Activated T-helper 1 cell treated with Interleukin-2 at 50 U/mL for 16 hours (primary cell): ENCODE measurements around the gene RSPRY1.

Experiments
- DNase-seq: peaks from one replicate; pipeline ENCODE4 v3.0.0-alpha.2; 2020; ENCODE audit warnings: low read depth

Gene RSPRY1

DNA sequence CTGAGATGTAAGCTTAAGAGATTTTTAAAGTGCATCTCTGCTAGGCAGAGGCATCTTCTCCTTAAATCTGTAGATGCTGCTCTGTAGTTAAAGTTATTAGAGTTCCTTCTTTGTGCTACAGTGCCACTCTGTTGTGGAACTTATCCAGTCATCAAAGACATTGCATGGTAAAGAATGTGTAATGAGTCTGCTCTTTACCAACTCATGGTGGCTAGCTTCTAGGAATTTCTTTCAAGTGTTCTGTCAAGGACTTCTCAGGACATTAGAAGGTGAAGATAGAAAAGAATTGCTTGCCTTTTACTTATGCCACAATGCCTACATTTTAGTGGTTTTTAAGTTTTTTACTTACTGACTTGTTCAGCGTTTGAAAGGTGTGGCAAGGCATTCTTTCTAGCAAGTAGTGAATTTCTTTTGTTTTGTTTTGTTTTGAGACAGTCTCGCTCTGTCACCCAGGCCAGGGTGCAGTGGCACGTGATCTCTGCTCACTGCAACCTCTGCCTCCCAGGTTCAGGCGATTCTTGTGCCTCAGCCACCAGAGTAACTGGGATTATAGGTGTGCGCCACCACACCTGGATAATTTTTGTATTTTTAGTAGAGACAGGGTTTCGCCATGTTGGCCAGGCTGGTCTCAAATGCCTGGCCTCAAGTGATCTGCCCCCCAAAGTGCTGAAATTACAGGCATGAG is 38.7 kb downstream of the RSPRY1 start:
- no peak for DNase-seq

DNA sequence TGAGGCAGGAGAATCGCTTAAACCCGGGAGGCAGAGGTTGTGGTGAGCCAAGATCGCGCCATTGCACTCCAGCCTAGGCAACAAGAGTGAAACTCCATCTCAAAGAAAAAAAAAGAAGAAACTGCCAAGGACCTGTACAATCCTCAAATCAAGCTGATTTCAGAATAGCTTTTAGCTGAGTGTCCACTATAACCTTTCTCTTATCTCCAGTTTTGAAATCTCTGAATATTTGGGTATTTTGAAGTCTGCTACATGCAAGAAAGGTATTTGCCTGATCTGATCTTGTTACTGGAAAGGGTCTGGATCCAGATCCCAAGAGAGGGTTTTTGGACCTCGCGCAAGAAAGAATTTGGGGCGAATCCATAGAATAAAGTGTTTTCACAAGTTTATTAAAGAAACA is 39.8 kb downstream of the RSPRY1 start:
- DNase-seq = no peak

DNA sequence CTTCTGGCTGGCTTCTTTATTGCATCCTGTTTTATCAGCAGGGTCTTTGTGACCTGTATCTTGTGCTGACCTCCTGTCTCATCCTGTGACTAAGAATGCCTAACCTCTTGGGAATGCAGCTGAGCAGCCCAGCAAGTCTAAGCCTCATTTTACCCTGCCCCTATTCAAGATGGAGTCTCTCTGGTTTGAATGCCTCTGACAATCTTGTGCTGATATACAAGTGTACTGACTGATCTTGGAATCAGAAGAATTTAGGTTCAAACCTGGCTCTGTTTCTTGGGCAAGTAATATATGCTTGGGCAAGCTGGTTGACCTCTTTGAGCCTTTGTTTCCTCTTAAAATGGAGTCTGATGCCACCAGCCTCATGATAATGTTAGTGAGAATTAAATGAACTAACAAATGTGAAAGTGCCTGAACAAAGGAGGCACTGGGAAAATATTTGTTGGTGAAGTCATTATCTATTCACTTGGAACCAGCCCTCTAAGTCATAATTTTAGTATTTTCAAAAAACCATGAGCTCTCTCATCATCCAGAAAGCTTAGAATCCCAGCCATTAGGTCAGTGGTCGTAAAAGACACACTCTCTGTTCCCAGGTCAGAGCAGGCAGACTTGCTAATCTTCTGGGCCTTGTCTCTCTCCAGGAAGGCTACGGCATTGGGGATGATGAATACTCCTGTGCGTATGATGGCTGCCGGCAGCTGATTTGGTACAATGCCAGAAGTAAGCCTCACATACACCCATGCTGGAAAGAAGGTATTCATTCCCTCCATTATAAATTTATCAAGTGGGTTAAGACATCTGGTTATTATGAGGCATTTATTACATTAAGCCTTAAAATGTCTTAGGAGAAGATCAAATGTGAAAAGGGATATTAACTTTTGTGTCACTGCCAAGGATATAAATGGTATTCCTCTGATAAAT is 40.8 kb downstream of the RSPRY1 start:
- DNase-seq = no peak

DNA sequence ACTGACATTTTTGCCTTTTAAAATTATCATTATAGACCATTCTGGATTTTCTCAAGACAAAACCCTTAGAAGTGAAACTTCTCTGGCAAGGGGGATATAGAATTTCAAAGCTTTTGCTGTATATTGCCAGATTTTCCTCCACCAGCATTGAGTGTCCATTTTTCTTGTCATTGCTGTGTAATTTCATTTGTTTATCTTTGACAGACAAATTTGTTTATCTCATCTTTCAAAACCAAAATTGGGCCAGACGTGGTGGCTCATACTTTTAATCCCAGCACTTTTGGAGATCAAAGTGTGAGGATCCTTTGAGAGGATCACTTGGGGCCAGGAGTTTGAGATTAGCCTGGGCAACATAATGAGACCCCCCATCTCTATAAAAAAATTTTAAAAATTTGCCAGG is 43.0 kb downstream of the RSPRY1 start:
- no peak for DNase-seq

DNA sequence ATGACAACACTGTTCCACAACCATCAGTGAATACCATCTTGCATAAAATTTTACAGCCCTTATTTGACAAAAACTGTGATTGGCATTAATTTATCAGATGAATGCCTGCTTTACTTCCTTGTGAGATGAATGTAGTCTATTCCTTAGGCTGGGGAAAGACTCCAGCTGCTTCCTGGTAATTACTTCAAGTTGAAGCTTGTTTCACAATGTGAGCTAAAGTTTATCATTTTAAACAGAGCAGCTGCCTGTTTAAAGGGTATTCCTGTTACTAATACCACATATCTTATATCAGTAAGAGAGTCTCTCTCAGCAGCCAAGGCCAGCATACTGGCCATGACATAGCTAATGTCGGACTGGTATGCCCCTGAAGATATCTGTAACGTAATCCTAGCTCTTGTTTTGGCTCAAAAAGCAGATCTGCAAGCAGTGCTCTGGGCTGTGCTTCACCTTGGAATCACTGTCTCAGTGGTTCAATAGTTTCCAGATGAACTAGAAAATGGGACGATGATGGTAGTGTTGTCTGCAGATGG is 45.8 kb downstream of the RSPRY1 start:
- DNase-seq = no peak

DNA sequence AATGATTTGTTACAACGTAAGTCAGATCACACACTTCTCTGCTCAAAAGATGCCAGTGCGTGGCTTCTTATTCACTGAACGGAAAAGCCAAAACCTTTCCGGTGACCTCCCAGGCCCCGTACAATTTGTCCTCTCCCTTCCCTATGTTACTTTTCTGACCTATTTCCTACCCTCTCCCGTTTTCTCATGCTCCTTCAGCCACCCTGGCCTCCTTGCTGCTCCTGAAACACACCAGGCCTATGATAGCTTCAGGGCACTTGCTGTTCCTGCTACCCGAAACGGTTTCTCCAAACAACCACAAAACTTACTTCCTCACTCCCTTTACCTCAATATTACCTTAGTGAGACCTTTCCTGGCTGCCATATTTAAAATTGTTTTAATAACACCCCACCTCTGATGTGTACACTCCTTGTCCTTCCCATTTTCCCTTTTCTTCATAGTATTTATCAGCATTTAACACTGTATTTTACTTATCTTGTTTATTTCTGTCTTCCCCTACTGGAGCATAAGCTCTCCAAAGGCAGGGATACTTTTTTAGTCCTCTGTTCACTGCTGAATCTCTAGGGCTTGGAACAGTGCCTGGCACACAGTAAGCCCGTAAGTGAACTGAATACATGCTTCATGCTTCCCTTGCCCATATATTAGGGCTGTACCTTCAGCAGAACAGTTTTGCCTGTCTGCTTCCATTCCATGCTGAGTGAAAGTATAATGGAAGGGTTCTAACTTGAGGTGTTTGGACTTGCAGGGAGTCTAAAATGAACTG is 48.0 kb downstream of the RSPRY1 start:
- DNase-seq = no peak

DNA sequence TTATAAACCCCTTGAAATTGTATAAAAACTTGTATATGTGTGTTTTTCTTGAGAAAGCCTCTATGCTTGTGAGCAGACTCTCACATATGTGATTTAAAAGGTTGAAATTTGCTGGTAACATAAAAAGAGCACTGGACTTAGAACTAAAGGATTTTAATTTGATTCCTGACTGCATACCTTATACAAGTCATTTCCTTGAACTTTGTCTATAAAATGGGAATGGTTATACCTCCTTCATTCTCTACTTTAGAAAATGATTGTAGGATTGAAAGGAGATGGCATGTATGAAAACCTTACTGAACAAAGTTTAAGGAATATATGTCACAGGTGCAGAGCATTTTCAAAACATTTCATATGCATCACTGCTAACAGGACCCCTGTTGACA is 48.6 kb downstream of the RSPRY1 start:
- no peak for DNase-seq

DNA sequence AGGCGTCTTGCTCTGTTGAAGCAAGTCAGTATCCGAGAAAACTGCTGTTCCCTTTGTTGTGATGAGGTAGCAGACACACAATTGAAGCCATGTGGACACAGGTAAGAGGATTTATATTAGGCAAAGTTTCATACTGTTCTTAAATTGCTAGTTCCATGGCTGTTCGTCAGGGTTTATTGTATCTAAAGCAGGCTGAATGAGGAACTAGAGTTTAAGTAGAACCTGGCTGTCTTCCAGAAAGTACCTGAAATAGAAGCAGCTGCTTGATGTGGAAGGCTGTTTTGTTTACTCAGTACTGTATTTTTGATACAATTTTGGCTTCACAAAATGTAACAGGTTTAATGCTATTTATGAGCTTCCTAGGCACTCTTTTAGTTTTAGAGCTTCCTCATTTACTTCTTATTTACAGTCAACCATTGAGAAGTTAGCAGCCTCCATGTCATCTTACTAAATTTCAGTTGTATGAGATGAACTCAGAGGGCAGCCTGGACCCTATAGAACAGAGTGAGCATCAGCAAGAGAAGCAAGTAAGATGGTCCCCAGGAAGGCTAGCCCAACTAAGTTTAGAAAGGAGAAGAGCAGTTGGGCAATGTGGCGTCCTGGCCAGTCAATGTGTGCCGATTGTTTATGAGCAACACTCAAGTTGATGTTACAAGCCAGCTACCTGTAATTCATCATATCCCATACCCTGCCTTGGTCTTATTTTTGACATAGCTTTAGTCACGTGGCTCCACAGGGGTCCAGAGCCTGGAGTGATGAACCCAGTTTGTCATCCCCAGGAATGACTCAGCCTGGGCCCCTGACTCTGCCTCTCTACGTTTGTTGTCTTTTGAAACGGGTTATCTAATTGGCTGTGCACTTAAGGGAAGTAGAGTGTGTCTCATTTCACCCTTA is 49.2 kb downstream of the RSPRY1 start:
- no peak for DNase-seq

DNA sequence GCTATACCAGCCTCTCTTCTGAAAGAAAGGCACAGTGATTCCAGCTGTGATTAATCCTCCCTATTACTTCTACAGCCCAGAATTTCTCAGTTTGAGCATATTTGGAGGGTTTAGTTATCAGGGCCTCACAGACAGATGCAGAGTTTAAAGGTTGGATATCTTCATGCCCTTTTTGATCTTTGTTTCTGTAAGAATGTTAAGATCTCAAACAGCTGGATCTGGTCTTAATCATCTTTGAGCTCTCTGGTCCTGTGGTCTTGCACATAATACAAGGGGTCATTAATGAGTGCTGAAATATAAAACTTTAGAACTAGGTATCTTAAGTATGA is 49.9 kb downstream of the RSPRY1 start:
- DNase-seq = no peak

DNA sequence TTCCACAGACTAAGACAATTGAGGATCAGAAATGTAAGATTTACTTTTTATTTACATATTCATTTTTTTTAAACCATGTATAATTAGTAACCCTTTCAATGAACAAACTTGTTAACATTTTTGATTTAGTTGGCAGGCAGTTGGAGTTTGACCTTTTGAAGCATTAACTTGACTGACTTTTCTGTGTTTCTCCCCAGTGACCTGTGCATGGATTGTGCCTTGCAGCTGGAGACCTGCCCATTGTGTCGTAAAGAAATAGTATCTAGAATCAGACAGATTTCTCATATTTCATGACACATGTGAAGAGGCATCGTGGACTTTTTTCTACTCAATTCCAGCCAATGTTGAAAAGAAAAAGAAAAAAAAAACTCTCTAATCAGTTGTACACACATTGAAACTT is 52.6 kb downstream of the RSPRY1 start:
- no peak for DNase-seq

DNA sequence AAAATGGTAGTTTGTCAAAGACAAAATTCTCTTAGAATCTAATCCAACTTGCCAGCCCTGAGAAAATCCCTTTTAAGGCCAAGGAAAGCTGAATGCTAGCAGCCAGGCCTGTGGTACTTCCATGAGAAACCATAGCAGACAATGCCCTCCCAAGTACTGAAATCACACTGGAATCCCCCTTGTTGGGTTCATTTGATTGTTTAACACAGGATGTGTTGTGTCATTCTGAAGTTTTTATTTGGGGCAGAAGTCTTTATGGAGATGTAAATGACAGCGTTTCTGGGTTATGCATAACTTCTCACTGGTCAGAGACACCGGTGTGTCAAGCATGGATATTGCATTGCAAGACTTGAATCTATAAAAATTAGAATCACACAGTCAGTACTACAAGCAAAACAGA is 53.0 kb downstream of the RSPRY1 start:
- no peak for DNase-seq

DNA sequence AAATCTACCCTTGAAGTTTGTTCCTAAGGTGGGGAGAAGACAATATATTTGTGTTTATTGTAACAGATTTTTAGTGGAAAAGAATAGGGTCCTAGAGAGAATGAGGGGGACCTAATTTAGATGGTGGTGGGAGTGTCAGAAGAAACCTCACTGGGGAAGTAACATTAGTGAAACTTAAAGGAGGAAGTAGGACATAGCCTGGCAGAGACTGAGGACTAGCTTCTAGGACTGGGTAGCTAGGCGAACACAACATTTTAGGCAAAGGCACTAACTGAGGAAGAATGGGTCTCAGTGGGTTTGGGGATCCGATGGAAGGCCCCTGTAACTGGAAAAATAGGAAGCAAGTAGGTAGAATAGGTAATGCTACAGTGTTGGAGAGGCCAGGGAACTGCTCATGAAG is 54.7 kb downstream of the RSPRY1 start:
- no peak for DNase-seq

DNA sequence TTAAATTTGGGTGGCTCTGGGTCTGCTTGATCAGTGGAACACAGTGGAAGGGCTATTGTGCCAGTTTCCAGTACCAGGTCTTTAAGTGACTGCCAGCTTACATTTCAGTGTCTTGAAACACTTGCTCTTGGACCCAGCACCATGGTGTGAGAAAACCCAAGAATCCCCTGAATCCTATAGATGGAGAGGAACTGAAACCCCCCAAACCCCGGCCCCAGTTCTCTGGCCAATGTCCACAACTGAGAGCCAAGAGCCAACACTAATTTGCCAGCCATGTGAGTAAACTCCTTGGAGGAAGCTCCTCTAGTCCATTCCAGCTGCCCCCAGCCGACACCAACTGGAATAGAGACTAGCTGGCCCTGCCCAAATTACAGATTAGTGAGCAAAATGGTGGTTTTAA is 56.5 kb downstream of the RSPRY1 start:
- DNase-seq = no peak

DNA sequence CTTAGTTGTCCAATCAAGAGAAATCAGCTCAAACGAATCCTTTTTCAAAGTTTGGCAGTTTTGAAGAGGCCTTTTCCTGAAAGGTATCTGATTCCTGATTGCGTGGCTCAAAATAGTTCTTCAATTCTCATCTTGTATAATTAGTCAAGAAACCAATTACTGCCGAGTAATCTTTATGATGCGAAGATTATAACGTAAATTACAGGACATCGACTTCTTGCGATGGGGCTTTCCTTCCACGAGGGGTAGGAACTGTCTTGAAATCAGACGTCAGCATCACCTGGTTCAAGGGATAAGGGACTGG is 58.3 kb downstream of the RSPRY1 start:
- no peak for DNase-seq

DNA sequence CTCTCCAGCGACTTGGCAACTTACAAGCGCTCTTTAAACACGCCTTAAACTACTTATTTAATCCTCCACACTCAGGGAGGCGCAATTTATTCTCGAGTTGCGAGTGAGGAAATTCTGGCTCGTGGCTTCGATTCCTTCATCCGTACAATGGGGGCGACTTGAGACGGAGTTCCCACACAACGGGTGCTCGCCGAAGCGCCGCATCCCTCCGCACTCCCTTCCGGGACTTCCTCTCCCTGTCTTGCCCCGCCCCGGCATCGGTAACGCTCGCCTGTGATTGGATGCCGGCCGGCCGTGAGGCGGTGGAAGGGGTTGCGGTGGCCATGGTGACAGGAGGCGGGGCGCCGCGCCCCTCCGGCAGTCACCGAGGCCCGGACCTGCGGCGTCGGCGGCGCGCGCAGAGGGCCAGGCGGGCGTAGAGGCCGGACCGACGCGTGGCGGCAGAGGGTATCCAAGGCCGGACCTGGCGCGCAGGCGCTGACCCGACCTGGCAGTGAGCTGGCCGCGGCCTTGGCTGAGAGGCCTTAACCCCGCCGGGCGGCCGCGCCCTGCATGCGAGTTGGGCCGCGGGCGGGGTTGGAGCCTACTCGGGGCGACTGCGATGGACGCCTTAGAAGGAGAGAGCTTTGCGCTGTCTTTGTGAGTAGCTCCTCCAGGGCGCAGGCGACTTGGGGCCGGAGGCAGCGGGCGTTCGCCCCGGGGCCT is 58.8 kb downstream of the RSPRY1 start, which contains the start of gene ARL2BP:
Gene ARL2BP (plus strand): TSS at position 493 of the 705 bp plus-strand sequence. CDS start 109 bp downstream, at position 602.
- DNase-seq = peak; percentile 96

DNA sequence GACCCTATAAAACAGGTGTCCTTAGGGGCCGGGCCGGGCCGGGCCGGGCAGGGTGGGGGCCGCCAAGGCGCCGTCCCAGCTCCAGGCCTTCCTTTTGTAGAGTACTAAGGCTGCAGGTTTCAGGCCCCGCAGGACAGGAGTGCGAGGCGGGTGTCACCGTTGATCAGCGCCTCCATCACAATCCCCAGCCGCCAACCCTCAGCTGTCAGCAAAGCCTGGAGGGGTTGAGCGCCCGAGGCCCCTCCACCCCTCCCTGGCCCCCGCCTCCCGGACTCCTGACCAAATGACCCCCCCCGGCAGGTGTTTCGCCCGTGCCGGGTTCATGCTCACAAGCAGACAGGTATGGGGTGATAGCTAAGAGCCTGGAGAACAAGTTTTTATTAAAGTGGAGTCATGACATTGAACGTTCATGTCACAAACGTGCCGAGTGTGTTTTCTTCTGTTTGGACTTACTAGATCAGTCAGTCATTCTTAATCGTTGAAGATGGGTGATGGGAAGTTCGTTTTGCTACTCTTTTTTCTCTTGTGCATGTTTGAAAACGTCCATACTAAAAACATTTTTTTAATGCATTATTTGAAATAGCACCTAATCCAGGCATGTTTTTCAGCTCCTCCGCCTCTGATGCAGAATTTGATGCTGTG is 59.5 kb downstream of the RSPRY1 start:
- DNase-seq = no peak

DNA sequence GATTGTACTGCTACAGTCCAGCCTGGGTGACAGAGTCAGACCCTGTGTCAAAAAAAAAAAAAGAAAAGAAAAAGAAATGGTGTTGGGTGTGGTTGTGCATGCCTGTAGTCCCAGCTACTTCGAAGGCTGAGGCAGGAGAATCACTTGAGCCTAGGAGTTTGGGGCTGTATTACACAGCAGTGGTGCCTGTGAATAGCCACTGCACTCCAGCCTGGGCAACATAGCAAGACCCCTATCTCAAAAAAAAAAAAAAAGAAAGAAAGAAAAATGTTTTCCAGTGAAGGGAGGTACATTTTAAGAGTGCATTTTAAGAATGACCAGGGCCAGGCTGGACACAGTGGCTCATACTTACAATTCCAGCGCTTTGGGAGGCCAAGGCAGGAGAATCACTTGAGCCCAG is 65.2 kb downstream of the RSPRY1 start:
- DNase-seq = no peak

DNA sequence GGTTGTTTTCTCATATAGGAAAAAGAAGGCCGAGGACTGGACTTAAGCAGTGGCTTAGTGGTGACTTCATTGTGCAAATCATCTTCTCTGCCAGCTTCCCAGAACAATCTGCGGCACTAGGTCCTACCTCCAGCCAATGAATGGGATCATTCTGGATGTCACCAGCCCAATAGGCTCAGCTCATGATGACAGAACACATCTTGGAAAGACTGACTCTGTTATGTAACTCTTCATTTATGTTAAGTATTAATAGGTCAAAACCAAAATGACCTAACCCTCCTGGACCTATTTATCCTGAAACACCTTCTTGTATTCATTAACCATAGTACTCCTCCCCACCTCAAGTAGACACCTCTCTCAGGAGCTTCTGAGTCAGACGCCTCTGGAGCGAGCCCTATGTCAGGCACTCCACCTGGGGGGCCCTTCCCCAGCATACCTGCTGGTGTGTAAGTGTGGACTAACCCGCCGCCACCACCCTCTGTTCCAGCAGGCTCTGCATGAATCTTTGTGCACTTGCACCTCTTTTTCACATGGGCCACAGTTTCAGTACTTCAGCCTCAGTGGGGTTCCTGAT is 66.1 kb downstream of the RSPRY1 start:
- no peak for DNase-seq

DNA sequence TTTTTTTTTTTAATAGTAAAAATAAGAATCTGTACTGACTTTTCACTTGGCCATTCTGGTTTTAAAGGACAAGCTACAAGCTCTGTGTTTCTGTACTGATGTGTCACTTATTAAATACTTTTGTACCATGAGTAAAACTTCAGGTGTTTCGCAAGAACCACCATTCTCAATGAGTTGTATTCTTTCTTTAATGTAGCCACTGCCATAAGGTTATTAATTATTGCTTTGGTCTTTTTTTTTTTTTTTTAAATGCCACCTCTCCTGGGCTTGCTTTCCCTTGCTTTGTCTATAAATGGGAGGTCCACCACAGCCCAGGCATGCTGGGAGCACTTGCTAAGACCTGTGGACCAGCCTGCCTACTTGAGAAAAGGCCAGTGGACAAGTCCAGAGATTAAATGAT is 67.3 kb downstream of the RSPRY1 start:
- DNase-seq = no peak
